HepG2 (cell line): Measurements from ENCODE around the gene MIF. TPM values are rescaled to one million over a fixed set of nuclear protein-coding genes. Genes with fewer than 3 reads are reported as not detected.

Source experiments
- ATF7 ChIP-seq, 2 experiments: fragments of 450-650 bp in 1 of 2; sonication (generic) in 1 of 2; formaldehyde crosslinking in 1 of 2; IDR thresholded peaks; 2 replicates each; pipeline versions ENCODE4 v1.4.0 to v1.6.1; 2016 to 2020; ENCODE audit warnings: antibody characterized with exemption in 1 of 2, mild to moderate bottlenecking in 1 of 2, missing genetic modification reagents in 1 of 2
- EEA1 ChIP-seq: sonication (generic); formaldehyde crosslinking; IDR thresholded peaks from 2 replicates; pipeline ENCODE4 v1.5.1; 2020; ENCODE audit warnings: mild to moderate bottlenecking, missing genetic modification reagents, borderline replicate concordance
- FOSL1 ChIP-seq: sonication (generic); formaldehyde crosslinking; IDR thresholded peaks from 2 replicates; pipeline ENCODE4 v1.9.0; 2021; ENCODE audit warnings: missing genetic modification reagents, borderline replicate concordance
- PHF8 ChIP-seq: sonication (generic); formaldehyde crosslinking; IDR thresholded peaks from 2 replicates; pipeline ENCODE4 v1.5.0; 2020; ENCODE audit warnings: missing genetic modification reagents
- RBM39 ChIP-seq: fragments of 200-400 bp; formaldehyde crosslinking; IDR thresholded peaks from one replicate; pipeline ENCODE4 v1.6.1; 2018; ENCODE audit warnings: antibody characterized with exemption, mild to moderate bottlenecking, low read depth, low read length; ENCODE audit not compliant: poor library complexity, severe bottlenecking
- RNF219 ChIP-seq: sonication (generic); formaldehyde crosslinking; IDR thresholded peaks from 2 replicates; pipeline ENCODE4 v1.5.0; 2020; ENCODE audit warnings: mild to moderate bottlenecking, missing genetic modification reagents
- TCF7 ChIP-seq: sonication (generic); IDR thresholded peaks from 2 replicates; pipeline ENCODE4 v1.6.1; 2016; ENCODE audit warnings: antibody characterized with exemption, low read depth
- UBTF ChIP-seq: sonication (generic); formaldehyde crosslinking; IDR thresholded peaks from 2 replicates; pipeline ENCODE4 v1.4.0; 2020; ENCODE audit warnings: mild to moderate bottlenecking, missing genetic modification reagents
- ZNF207 ChIP-seq: fragments of 450-650 bp; IDR thresholded peaks from 2 replicates; pipeline ENCODE4 v1.6.1; 2016; ENCODE audit warnings: antibody characterized with exemption, borderline replicate concordance
- ZNF225 ChIP-seq: sonication (generic); formaldehyde crosslinking; IDR thresholded peaks from 2 replicates; pipeline ENCODE4 v1.4.0; 2020; ENCODE audit warnings: mild to moderate bottlenecking, missing genetic modification reagents
- ZNF264 ChIP-seq: sonication (generic); formaldehyde crosslinking; IDR thresholded peaks from 2 replicates; pipeline ENCODE4 v1.4.0; 2020; ENCODE audit warnings: missing genetic modification reagents
- ZNF335 ChIP-seq: sonication (generic); formaldehyde crosslinking; IDR thresholded peaks from 2 replicates; pipeline ENCODE4 v1.4.0; 2020; ENCODE audit warnings: missing genetic modification reagents
- ZNF644 ChIP-seq: IDR thresholded peaks from 2 replicates; pipeline ENCODE4 v1.6.1; 2016; ENCODE audit warnings: low read depth
- ZNF660 ChIP-seq: sonication (generic); formaldehyde crosslinking; IDR thresholded peaks from 2 replicates; pipeline ENCODE4 v1.5.1; 2020; ENCODE audit warnings: mild to moderate bottlenecking, low read depth, missing genetic modification reagents, borderline replicate concordance
- ZNF788 ChIP-seq: sonication (generic); formaldehyde crosslinking; IDR thresholded peaks from 2 replicates; pipeline ENCODE4 v1.5.0; 2020; ENCODE audit warnings: mild to moderate bottlenecking, missing genetic modification reagents, borderline replicate concordance
- polyA plus RNA-seq, 8 experiments: library from polyadenylated mRNA; depleted of rRNA in 3 of 8; stranded (reverse) in 7 of 8; unstranded in 1 of 8; fragments of >200 nt; fragmentation: Illumina TruSeq in 4 of 8; extraction: Trizol in 4 of 8; gene quantifications; 2 replicates each; pipeline versions ENCODE4 v1.2.1 to v1.2.3, GENCODE V29; 2011 to 2016; ENCODE audit warnings: low read depth in 4 of 8, missing spikeins in 1 of 8, mixed read lengths in 1 of 8; ENCODE audit not compliant: insufficient read depth in 1 of 8
- total RNA-seq, 5 experiments: library from RNA; depleted of rRNA; stranded (reverse); fragments of >200 nt; fragmentation: Illumina TruSeq; extraction: Trizol; gene quantifications; 2 replicates each; pipeline ENCODE4 v1.2.3, GENCODE V29; 2016; ENCODE audit warnings: low read depth in 1 of 5
- TF ChIP-seq, protein P1 (sequence below): sonication (generic); formaldehyde crosslinking; IDR thresholded peaks from 2 replicates; pipeline ENCODE4 v1.9.0; 2021; ENCODE audit warnings: missing genetic modification reagents, borderline replicate concordance
- TF ChIP-seq, protein P2 (sequence below): sonication (generic); formaldehyde crosslinking; IDR thresholded peaks from 2 replicates; pipeline ENCODE4 v1.8.0; 2023; ENCODE audit warnings: mild to moderate bottlenecking, missing genetic modification reagents

Gene MIF
- total and polyA plus RNA-seq, 2 of the 13 experiments (the other 11 are each of a cell fraction or from before 2014, with no cell fraction given), result 634 to 675 TPM

- TF ChIP-seq, protein P1, sequence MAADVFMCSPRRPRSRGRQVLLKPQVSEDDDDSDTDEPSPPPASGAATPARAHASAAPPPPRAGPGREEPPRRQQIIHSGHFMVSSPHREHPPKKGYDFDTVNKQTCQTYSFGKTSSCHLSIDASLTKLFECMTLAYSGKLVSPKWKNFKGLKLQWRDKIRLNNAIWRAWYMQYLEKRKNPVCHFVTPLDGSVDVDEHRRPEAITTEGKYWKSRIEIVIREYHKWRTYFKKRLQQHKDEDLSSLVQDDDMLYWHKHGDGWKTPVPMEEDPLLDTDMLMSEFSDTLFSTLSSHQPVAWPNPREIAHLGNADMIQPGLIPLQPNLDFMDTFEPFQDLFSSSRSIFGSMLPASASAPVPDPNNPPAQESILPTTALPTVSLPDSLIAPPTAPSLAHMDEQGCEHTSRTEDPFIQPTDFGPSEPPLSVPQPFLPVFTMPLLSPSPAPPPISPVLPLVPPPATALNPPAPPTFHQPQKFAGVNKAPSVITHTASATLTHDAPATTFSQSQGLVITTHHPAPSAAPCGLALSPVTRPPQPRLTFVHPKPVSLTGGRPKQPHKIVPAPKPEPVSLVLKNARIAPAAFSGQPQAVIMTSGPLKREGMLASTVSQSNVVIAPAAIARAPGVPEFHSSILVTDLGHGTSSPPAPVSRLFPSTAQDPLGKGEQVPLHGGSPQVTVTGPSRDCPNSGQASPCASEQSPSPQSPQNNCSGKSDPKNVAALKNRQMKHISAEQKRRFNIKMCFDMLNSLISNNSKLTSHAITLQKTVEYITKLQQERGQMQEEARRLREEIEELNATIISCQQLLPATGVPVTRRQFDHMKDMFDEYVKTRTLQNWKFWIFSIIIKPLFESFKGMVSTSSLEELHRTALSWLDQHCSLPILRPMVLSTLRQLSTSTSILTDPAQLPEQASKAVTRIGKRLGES (CRISPR knock-in tag), result no peak
- TF ChIP-seq UBTF (peak; percentile 88), ZNF207 (no peak), RNF219 (CRISPR knock-in tag) (no peak), ZNF788 (CRISPR knock-in tag) (0 out of 2 replicates have a peak, but pooled peaks have one; percentile 44), ZNF264 (CRISPR knock-in tag) (no peak), EEA1 (CRISPR knock-in tag) (no peak), FOSL1 (CRISPR knock-in tag) (no peak), ZNF225 (CRISPR knock-in tag) (peak; percentile 76; the same call in 1 of the 2 replicates), ATF7 (IDR thresholded peaks at IDR 0.05) (no peak), ATF7 (CRISPR knock-in tag; IDR thresholded peaks at IDR 0.05) (no peak), TCF7 (no peak), ZNF644 (no peak), ZNF660 (CRISPR knock-in tag) (no peak), ZNF335 (CRISPR knock-in tag) (peak; percentile 77; the same call in 1 of the 2 replicates), PHF8 (CRISPR knock-in tag) (peak; percentile 36; the same call in 1 of the 2 replicates), RBM39 (peak; percentile 41)
- TF ChIP-seq, protein P2, sequence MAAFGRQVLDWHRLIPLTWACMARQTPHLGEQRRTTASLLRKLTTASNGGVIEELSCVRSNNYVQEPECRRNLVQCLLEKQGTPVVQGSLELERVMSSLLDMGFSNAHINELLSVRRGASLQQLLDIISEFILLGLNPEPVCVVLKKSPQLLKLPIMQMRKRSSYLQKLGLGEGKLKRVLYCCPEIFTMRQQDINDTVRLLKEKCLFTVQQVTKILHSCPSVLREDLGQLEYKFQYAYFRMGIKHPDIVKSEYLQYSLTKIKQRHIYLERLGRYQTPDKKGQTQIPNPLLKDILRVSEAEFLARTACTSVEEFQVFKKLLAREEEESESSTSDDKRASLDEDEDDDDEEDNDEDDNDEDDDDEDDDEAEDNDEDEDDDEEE (CRISPR knock-in tag), result no peak
Observed at GRCh38 chr22:23856721-23857605, 37.2 kb upstream of the MIF start (continued).
